Neural progenitor cell (in vitro differentiated cells): ENCODE measurements around the gene CHERP. TPM values are rescaled to one million over a fixed set of nuclear protein-coding genes. Genes with fewer than 3 reads are reported as not detected.

Experiments used
- DNase-seq: peaks from one replicate; pipeline ENCODE4 v3.0.0-alpha.2; 2016; ENCODE audit warnings: low spot score
- H2AFZ ChIP-seq: fragments of 200-600 bp; sonication (generic); replicated peaks from 2 replicates; pipeline ENCODE4 v1.6.1; 2016; ENCODE audit warnings: antibody characterized with exemption
- H3F3A ChIP-seq: fragments of 200-600 bp; sonication (generic); 2 replicates; pipeline ENCODE4 v1.6.1; 2016; ENCODE audit warnings: antibody characterized with exemption, low read depth
- H3K27ac ChIP-seq: fragments of 200-600 bp; sonication (generic); 2 replicates; pipeline ENCODE4 v1.5.1; 2016; ENCODE audit warnings: mild to moderate bottlenecking
- H3K27me3 ChIP-seq: fragments of 200-600 bp; sonication (generic); 2 replicates; pipeline ENCODE4 v1.6.1; 2016; ENCODE audit warnings: mild to moderate bottlenecking, moderate library complexity
- H3K36me3 ChIP-seq: fragments of 200-600 bp; sonication (generic); 2 replicates; pipeline ENCODE4 v1.5.1; 2016
- H3K4me1 ChIP-seq: fragments of 200-600 bp; sonication (generic); 2 replicates; pipeline ENCODE4 v1.6.1; 2016; ENCODE audit warnings: mixed run types
- H3K4me2 ChIP-seq: fragments of 200-600 bp; sonication (generic); 2 replicates; pipeline ENCODE4 v1.6.1; 2016
- H3K4me3 ChIP-seq: fragments of 200-600 bp; sonication (generic); 2 replicates; pipeline ENCODE4 v1.5.1; 2016
- H3K79me2 ChIP-seq: fragments of 200-600 bp; sonication (generic); 2 replicates; pipeline ENCODE4 v1.6.1; 2016; ENCODE audit warnings: low read depth
- H3K9ac ChIP-seq: fragments of 200-600 bp; sonication (generic); 2 replicates; pipeline ENCODE4 v1.6.1; 2016
- H3K9me3 ChIP-seq: fragments of 200-600 bp; sonication (generic); 2 replicates; pipeline ENCODE4 v1.5.1; 2016; ENCODE audit warnings: low read depth
- H4K20me1 ChIP-seq: fragments of 200-600 bp; sonication (generic); 2 replicates; pipeline ENCODE4 v1.6.1; 2016; ENCODE audit warnings: low read depth
- H3K27ac Mint-ChIP-seq: 3 replicates; pipeline ENCODE4 v1.8.0; 2021; ENCODE audit warnings: mixed read lengths
- H3K27me3 Mint-ChIP-seq: 2 replicates; pipeline ENCODE4 v1.8.0; 2022; ENCODE audit warnings: low read depth, mild to moderate bottlenecking, inconsistent platforms, moderate library complexity, mixed read lengths; ENCODE audit not compliant: insufficient read depth
- H3K36me3 Mint-ChIP-seq: 3 replicates; pipeline ENCODE4 v1.8.0; 2021; ENCODE audit warnings: mixed read lengths
- H3K4me1 Mint-ChIP-seq: 3 replicates; pipeline ENCODE4 v1.8.0; 2021; ENCODE audit warnings: mixed read lengths
- H3K4me3 Mint-ChIP-seq: 3 replicates; pipeline ENCODE4 v1.8.0; 2021; ENCODE audit warnings: mild to moderate bottlenecking, moderate library complexity, mixed read lengths
- H3K9me3 Mint-ChIP-seq: 3 replicates; pipeline ENCODE4 v1.8.0; 2020; ENCODE audit warnings: mixed read lengths
- EZH2 ChIP-seq: fragments of 200-600 bp; sonication (generic); IDR thresholded peaks from 2 replicates; pipeline ENCODE4 v1.6.1; 2017; ENCODE audit warnings: antibody characterized with exemption, mild to moderate bottlenecking, moderate library complexity
- EZH2phosphoT487 ChIP-seq: fragments of 200-600 bp; sonication (generic); IDR thresholded peaks from 2 replicates; pipeline ENCODE4 v1.6.1; 2017; ENCODE audit warnings: antibody characterized with exemption
- total RNA-seq: library from RNA; depleted of rRNA; stranded (reverse); fragments of >200 nt; gene quantifications from 2 replicates; pipeline ENCODE4 v1.2.3, GENCODE V29; 2015; ENCODE audit warnings: low replicate concordance
- TF ChIP-seq, protein P1 (sequence below): fragments of 200-600 bp; sonication (generic); IDR thresholded peaks from 2 replicates; pipeline ENCODE4 v1.5.1; 2017; ENCODE audit warnings: antibody characterized with exemption, mild to moderate bottlenecking

Gene CHERP
- total RNA-seq, 1 donor from 2014 or later, result 5.5 TPM

- H3K4me3 ChIP-seq, result no peak overlapping the region
- H2AFZ ChIP-seq, result no peak overlapping the region
- peaks cover 8% of the 10 kb centered on the region for H3K4me1 ChIP-seq
- no peak overlapping the region for H3K9ac ChIP-seq
- peaks cover 11% of the 10 kb centered on the region for H3F3A ChIP-seq
- no peak for DNase-seq
- no peaks in the 10 kb centered on the region for H3K36me3 ChIP-seq
- Mint-ChIP-seq H3K27me3 (no peaks in the 10 kb centered on the region), H3K9me3 (no peaks in the 10 kb centered on the region), H3K36me3 (peaks cover 9% of the 10 kb centered on the region), H3K4me3 (no peak overlapping the region), H3K4me1 (peaks cover 13% of the 10 kb centered on the region), H3K27ac (no peak overlapping the region)
- H3K79me2 ChIP-seq, result peaks cover 60% of the 10 kb centered on the region
- no peak overlapping the region for H3K4me2 ChIP-seq
- H4K20me1 ChIP-seq, result peaks cover 63% of the 10 kb centered on the region
- no peak overlapping the region for H3K27ac ChIP-seq
- TF ChIP-seq, protein P1, sequence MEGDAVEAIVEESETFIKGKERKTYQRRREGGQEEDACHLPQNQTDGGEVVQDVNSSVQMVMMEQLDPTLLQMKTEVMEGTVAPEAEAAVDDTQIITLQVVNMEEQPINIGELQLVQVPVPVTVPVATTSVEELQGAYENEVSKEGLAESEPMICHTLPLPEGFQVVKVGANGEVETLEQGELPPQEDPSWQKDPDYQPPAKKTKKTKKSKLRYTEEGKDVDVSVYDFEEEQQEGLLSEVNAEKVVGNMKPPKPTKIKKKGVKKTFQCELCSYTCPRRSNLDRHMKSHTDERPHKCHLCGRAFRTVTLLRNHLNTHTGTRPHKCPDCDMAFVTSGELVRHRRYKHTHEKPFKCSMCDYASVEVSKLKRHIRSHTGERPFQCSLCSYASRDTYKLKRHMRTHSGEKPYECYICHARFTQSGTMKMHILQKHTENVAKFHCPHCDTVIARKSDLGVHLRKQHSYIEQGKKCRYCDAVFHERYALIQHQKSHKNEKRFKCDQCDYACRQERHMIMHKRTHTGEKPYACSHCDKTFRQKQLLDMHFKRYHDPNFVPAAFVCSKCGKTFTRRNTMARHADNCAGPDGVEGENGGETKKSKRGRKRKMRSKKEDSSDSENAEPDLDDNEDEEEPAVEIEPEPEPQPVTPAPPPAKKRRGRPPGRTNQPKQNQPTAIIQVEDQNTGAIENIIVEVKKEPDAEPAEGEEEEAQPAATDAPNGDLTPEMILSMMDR, result no peak
- TF ChIP-seq EZH2phosphoT487 (no peak), EZH2 (no peak)
- H3K9me3 ChIP-seq, result no peaks in the 10 kb centered on the region
- no peaks in the 10 kb centered on the region for H3K27me3 ChIP-seq
Measured at GRCh38 chr19:16576690-16577530, 34.7 kb upstream of the CHERP start.

GRCh38 chr19:16575861-16576689, 33.8 kb upstream of the CHERP start:
- Mint-ChIP-seq H3K27ac (no peak overlapping the region), H3K4me3 (no peak overlapping the region)
- peaks cover 65% of the 10 kb centered on the region for H3K79me2 ChIP-seq

GRCh38 chr19:16575282-16575681, 33.0 kb upstream of the CHERP start:
- Mint-ChIP-seq H3K9me3 (no peaks in the 10 kb centered on the region), H3K27ac (no peak overlapping the region), H3K36me3 (peaks cover 9% of the 10 kb centered on the region), H3K4me3 (no peak overlapping the region), H3K27me3 (no peaks in the 10 kb centered on the region), H3K4me1 (peaks cover 19% of the 10 kb centered on the region)
- H3F3A ChIP-seq, result peaks cover 11% of the 10 kb centered on the region
- H3K27me3 ChIP-seq, result no peaks in the 10 kb centered on the region
- peaks cover 73% of the 10 kb centered on the region for H3K79me2 ChIP-seq
- H3K4me2 ChIP-seq, result no peak overlapping the region
- no peak overlapping the region for H3K27ac ChIP-seq
- peaks cover 8% of the 10 kb centered on the region for H3K4me1 ChIP-seq
- no peak overlapping the region for H2AFZ ChIP-seq
- peaks cover 52% of the 10 kb centered on the region for H4K20me1 ChIP-seq
- no peak overlapping the region for H3K9ac ChIP-seq
- no peaks in the 10 kb centered on the region for H3K36me3 ChIP-seq
- DNase-seq, result no peak
- no peaks in the 10 kb centered on the region for H3K9me3 ChIP-seq
- TF ChIP-seq EZH2 (no peak), EZH2phosphoT487 (no peak)
- TF ChIP-seq, protein P1, result no peak
- no peak overlapping the region for H3K4me3 ChIP-seq

More at GRCh38 chr19:16575861-16576689, 33.8 kb upstream of the CHERP start:
- Mint-ChIP-seq H3K27me3 (no peaks in the 10 kb centered on the region), H3K36me3 (peaks cover 9% of the 10 kb centered on the region), H3K9me3 (no peaks in the 10 kb centered on the region), H3K4me1 (peaks cover 18% of the 10 kb centered on the region)
- H3K36me3 ChIP-seq, result no peaks in the 10 kb centered on the region
- H4K20me1 ChIP-seq, result peaks cover 59% of the 10 kb centered on the region
- DNase-seq, result no peak
- H3K27ac ChIP-seq, result no peak overlapping the region
- TF ChIP-seq EZH2 (no peak), EZH2phosphoT487 (no peak)
- TF ChIP-seq, protein P1, result no peak
- no peak overlapping the region for H3K4me2 ChIP-seq
- H3K9ac ChIP-seq, result no peak overlapping the region
- peaks cover 11% of the 10 kb centered on the region for H3F3A ChIP-seq
- H2AFZ ChIP-seq, result no peak overlapping the region
- H3K4me1 ChIP-seq, result peaks cover 8% of the 10 kb centered on the region
- no peaks in the 10 kb centered on the region for H3K27me3 ChIP-seq
- H3K9me3 ChIP-seq, result no peaks in the 10 kb centered on the region
- H3K4me3 ChIP-seq, result no peak overlapping the region
